Osteoblast (primary cell): ENCODE measurements around the gene EPB41. TPM values are rescaled to one million over a fixed set of nuclear protein-coding genes. Genes with fewer than 3 reads are reported as not detected.

Source experiments
- DNase-seq: peaks from one replicate; pipeline ENCODE4 v3.0.0; 2011; ENCODE audit warnings: low spot score, mixed read lengths; ENCODE audit not compliant: insufficient read length; ENCODE audit errors: missing footprints
- H2AFZ ChIP-seq: 2 replicates; pipeline ENCODE4 v1.6.0; 2011; ENCODE audit warnings: mild to moderate bottlenecking, low read length
- H3K27ac ChIP-seq: 2 replicates; pipeline ENCODE4 v1.5.1; 2011; ENCODE audit warnings: mild to moderate bottlenecking, low read depth, low read length, moderate library complexity
- H3K27me3 ChIP-seq: 2 replicates; pipeline ENCODE4 v1.6.0; 2012; ENCODE audit warnings: mild to moderate bottlenecking, control low read depth, inconsistent platforms, low read length, moderate library complexity; ENCODE audit not compliant: insufficient read depth
- H3K36me3 ChIP-seq: 2 replicates; pipeline ENCODE4 v1.5.1; 2011; ENCODE audit warnings: mild to moderate bottlenecking, low read length, control low read depth, moderate library complexity; ENCODE audit not compliant: insufficient read depth
- H3K4me1 ChIP-seq: 2 replicates; pipeline ENCODE4 v1.5.1; 2011; ENCODE audit warnings: mild to moderate bottlenecking, low read length, control low read depth, moderate library complexity; ENCODE audit not compliant: insufficient read depth
- H3K4me2 ChIP-seq: 2 replicates; pipeline ENCODE4 v1.6.0; 2011; ENCODE audit warnings: mild to moderate bottlenecking, low read length; ENCODE audit not compliant: insufficient read depth
- H3K4me3 ChIP-seq: fragments of 200-600 bp; sonication (generic); 3 replicates; pipeline ENCODE4 v1.5.1; 2012; ENCODE audit warnings: mild to moderate bottlenecking, low read length, inconsistent platforms; ENCODE audit not compliant: insufficient read depth
- H3K79me2 ChIP-seq: 2 replicates; pipeline ENCODE4 v1.6.0; 2012; ENCODE audit warnings: mild to moderate bottlenecking, low read length, control low read depth, inconsistent platforms; ENCODE audit not compliant: insufficient read depth
- H3K9me3 ChIP-seq: 2 replicates; pipeline ENCODE4 v1.5.1; 2011; ENCODE audit warnings: low read depth, low read length, control low read depth
- H4K20me1 ChIP-seq: 2 replicates; pipeline ENCODE4 v1.6.0; 2012; ENCODE audit warnings: mild to moderate bottlenecking, low read length, control low read depth; ENCODE audit not compliant: insufficient read depth
- total RNA-seq: library from RNA; depleted of rRNA; stranded (reverse); fragments of >200 nt; gene quantifications from 2 replicates; pipeline ENCODE4 v1.2.3, GENCODE V29; 2012
- TF ChIP-seq, protein P1 (sequence below): IDR thresholded peaks from 2 replicates; pipeline ENCODE4 v1.5.1; 2011; ENCODE audit warnings: mild to moderate bottlenecking, low read depth, low read length, moderate library complexity; ENCODE audit errors: extremely low read depth

EPB41 gene
- total RNA-seq, 1 donor, result 20.6 TPM

DNA sequence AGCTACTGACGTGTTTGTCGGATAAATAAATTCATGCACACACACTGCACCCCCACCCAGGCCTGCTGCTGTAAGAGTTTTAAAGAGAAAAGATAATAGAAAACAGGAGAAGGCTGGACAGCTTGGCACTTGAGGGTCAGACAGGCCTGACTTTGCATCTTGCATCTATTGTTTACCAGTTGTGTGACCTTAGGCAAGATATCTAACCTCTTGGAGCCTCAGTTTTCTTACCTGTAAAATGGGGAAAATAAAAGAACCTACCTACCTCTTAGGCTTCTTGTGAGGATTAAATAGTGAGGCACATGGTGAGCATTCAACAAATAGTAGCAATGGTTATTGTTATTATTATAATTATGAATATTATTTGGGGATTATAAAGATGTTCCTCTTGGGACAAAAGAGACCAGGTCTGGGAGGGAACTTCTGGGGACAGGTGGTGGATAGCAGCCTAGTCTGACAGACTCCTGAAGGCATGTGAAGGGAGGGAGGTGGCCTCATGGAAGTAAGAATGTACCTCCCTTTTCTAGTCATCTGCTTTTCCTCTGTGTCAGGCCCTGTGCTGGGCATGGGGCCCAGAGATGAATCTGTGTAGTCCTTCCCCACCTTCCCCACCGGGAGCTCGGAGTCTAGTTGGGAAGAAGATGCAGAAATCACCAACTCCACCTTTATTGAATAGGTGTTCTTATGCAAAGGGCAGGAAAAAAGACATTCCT is 18.3 kb upstream of the EPB41 start:
- TF ChIP-seq, protein P1, sequence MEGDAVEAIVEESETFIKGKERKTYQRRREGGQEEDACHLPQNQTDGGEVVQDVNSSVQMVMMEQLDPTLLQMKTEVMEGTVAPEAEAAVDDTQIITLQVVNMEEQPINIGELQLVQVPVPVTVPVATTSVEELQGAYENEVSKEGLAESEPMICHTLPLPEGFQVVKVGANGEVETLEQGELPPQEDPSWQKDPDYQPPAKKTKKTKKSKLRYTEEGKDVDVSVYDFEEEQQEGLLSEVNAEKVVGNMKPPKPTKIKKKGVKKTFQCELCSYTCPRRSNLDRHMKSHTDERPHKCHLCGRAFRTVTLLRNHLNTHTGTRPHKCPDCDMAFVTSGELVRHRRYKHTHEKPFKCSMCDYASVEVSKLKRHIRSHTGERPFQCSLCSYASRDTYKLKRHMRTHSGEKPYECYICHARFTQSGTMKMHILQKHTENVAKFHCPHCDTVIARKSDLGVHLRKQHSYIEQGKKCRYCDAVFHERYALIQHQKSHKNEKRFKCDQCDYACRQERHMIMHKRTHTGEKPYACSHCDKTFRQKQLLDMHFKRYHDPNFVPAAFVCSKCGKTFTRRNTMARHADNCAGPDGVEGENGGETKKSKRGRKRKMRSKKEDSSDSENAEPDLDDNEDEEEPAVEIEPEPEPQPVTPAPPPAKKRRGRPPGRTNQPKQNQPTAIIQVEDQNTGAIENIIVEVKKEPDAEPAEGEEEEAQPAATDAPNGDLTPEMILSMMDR, result no peak
- Histone ChIP-seq H3K79me2 (no peaks in the 10 kb centered on the region), H3K27ac (no peak overlapping the region), H4K20me1 (peaks cover 4% of the 10 kb centered on the region), H3K27me3 (no peaks in the 10 kb centered on the region), H3K36me3 (no peaks in the 10 kb centered on the region), H3K4me1 (no peaks in the 10 kb centered on the region), H3K4me2 (no peak overlapping the region), H2AFZ (no peak overlapping the region), H3K9me3 (no peaks in the 10 kb centered on the region), H3K4me3 (no peak overlapping the region)
- no peak for DNase-seq

DNA sequence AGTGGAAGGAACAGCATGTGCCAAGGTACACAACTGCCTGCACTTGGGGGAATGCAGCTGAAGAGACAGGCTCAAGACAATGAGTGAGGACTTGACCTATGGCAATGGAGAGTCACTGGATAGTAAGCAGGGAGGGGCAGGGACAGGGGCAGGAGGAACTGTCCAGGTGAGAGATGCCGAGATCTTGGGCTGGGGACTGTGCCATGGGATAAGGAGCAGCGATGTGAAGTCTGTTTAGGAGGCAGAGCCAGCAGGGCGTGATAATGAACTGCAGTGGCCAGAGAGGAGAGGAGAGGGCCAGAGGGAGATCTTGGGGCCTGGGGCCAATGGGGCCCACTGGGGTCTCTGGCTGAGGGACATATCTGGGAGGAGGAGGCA is 17.8 kb upstream of the EPB41 start:
- no peak overlapping the region for H3K4me2 ChIP-seq
- TF ChIP-seq, protein P1, result no peak

DNA sequence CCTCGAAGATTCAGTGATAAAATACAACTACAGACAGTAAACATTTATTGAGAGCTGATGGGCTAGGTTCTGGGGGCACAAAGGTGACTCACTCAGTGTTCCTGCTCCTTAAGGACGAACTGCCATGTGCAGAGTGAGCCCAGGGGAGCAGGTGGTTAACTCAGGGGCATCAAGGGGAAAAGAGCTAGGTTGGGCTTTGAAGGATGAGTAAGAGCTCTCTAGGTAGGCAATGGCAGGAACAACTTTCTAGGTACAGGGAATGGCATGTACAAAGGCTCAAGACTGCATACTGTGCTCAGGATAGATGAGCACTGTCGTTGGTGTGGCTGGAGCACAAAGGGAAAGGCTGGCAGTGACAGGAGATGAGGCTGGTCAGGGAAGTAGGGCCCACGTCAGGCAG is 16.6 kb upstream of the EPB41 start:
- H3K4me3 ChIP-seq, result no peak overlapping the region
- no peaks in the 10 kb centered on the region for H3K36me3 ChIP-seq
- no peak for DNase-seq
- H2AFZ ChIP-seq, result no peak overlapping the region
- no peak overlapping the region for H3K27ac ChIP-seq
- peaks cover 4% of the 10 kb centered on the region for H4K20me1 ChIP-seq
- no peaks in the 10 kb centered on the region for H3K4me1 ChIP-seq
- no peaks in the 10 kb centered on the region for H3K27me3 ChIP-seq
- no peak overlapping the region for H3K4me2 ChIP-seq
- TF ChIP-seq, protein P1, result no peak
- no peaks in the 10 kb centered on the region for H3K79me2 ChIP-seq
- no peaks in the 10 kb centered on the region for H3K9me3 ChIP-seq

More for the DNA sequence above, 17.8 kb upstream of the EPB41 start:
- H3K4me1 ChIP-seq, result no peaks in the 10 kb centered on the region
- no peak overlapping the region for H2AFZ ChIP-seq
- no peak overlapping the region for H3K4me3 ChIP-seq
- no peak overlapping the region for H3K27ac ChIP-seq
- no peaks in the 10 kb centered on the region for H3K9me3 ChIP-seq
- no peaks in the 10 kb centered on the region for H3K27me3 ChIP-seq
- H3K79me2 ChIP-seq, result no peaks in the 10 kb centered on the region
- no peaks in the 10 kb centered on the region for H3K36me3 ChIP-seq
- peaks cover 4% of the 10 kb centered on the region for H4K20me1 ChIP-seq
- DNase-seq, result no peak

DNA sequence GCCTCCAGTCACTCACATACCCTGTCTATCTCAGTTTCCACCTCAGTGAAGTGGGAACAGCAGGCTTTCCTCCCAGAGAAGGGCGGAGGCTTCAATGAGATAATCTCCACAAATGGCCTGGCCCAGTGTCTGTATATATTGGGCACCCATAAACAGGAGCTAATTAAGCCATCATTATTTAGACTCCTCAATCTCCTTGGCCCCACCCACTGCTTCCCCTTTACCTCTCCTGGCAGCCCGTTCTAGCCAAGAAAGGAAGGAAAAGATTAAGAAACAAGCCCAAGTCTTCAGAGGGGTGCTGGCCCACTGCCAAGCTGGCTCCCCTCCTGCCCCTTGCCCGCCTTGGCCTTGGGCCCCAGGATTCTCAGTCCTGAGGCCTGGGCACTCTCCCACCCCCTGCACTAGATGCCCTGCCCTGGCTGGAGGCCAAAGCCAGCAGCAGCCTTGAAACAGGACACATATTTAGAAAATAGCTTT is 15.9 kb upstream of the EPB41 start:
- DNase-seq, result no peak
- Histone ChIP-seq H3K79me2 (no peaks in the 10 kb centered on the region), H3K4me3 (no peak overlapping the region), H3K27me3 (no peaks in the 10 kb centered on the region), H3K9me3 (no peaks in the 10 kb centered on the region), H3K4me2 (no peak overlapping the region), H4K20me1 (peaks cover 4% of the 10 kb centered on the region), H3K27ac (no peak overlapping the region), H3K4me1 (no peaks in the 10 kb centered on the region), H3K36me3 (no peaks in the 10 kb centered on the region), H2AFZ (no peak overlapping the region)
- TF ChIP-seq, protein P1, result no peak
